HFFc6 (cell line): ENCODE results near the gene MED15. TPM values are rescaled to one million over a fixed set of nuclear protein-coding genes. Genes with fewer than 3 reads are reported as not detected.
"Not testable (repeated sequence)": the region's sequence is repeated elsewhere in the genome, so short reads cannot be mapped to it uniquely, and the experiment has no call there.

Experiments
- DNase-seq: peaks from one replicate; pipeline ENCODE4 v3.0.0-alpha.2; 2018
- H3K27ac Mint-ChIP-seq: 2 replicates; pipeline ENCODE4 v1.8.0; 2020; ENCODE audit warnings: mild to moderate bottlenecking, mixed read lengths
- H3K27me3 Mint-ChIP-seq: 2 replicates; pipeline ENCODE4 v1.8.0; 2021; ENCODE audit warnings: mild to moderate bottlenecking, moderate library complexity, mixed read lengths; ENCODE audit not compliant: insufficient read depth
- H3K36me3 Mint-ChIP-seq: 2 replicates; pipeline ENCODE4 v1.8.0; 2021; ENCODE audit warnings: low read depth, mixed read lengths
- H3K4me1 Mint-ChIP-seq: 2 replicates; pipeline ENCODE4 v1.8.0; 2020; ENCODE audit warnings: low read depth, mixed read lengths
- H3K4me3 Mint-ChIP-seq: 2 replicates; pipeline ENCODE4 v1.8.0; 2020; ENCODE audit warnings: mild to moderate bottlenecking, moderate library complexity, mixed read lengths
- H3K9me3 Mint-ChIP-seq: 2 replicates; pipeline ENCODE4 v1.8.0; 2020; ENCODE audit warnings: mild to moderate bottlenecking, mixed read lengths
- total RNA-seq, 6 experiments: library from RNA; stranded (reverse); fragmentation: NEBNext Ultra II Directional; extraction: Animal tissue kit (Norgen Biotek cat#: 25700); gene quantifications; 2 replicates in 1 of 6; 3 replicates in 5 of 6; pipeline ENCODE4 v1.2.3, GENCODE V29; 2021
- TF ChIP-seq, protein P1 (sequence below): fragments of 200-600 bp; sonication (generic); IDR thresholded peaks from 2 replicates; pipeline ENCODE4 v1.5.0; 2021; ENCODE audit warnings: antibody characterized with exemption, mild to moderate bottlenecking

MED15 gene
- total RNA-seq, 6 experiments from 2014 or later, result 128 to 148 (median 136) TPM

GRCh38 chr22:20497426-20497825 is 10.0 kb upstream of the MED15 start:
- Mint-ChIP-seq H3K4me3 (no peak overlapping the region), H3K27ac (no peak overlapping the region), H3K36me3 (peaks cover 9% of the 10 kb centered on the region; the same call in 1 of the 2 replicates), H3K27me3 (no peaks in the 10 kb centered on the region; the same call in none of the 2 replicates), H3K9me3 (no peaks in the 10 kb centered on the region), H3K4me1 (peaks cover 19% of the 10 kb centered on the region)
- TF ChIP-seq, protein P1, sequence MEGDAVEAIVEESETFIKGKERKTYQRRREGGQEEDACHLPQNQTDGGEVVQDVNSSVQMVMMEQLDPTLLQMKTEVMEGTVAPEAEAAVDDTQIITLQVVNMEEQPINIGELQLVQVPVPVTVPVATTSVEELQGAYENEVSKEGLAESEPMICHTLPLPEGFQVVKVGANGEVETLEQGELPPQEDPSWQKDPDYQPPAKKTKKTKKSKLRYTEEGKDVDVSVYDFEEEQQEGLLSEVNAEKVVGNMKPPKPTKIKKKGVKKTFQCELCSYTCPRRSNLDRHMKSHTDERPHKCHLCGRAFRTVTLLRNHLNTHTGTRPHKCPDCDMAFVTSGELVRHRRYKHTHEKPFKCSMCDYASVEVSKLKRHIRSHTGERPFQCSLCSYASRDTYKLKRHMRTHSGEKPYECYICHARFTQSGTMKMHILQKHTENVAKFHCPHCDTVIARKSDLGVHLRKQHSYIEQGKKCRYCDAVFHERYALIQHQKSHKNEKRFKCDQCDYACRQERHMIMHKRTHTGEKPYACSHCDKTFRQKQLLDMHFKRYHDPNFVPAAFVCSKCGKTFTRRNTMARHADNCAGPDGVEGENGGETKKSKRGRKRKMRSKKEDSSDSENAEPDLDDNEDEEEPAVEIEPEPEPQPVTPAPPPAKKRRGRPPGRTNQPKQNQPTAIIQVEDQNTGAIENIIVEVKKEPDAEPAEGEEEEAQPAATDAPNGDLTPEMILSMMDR, result no peak
- no peak for DNase-seq

- H3K27me3 Mint-ChIP-seq, result no peaks in the 10 kb centered on the region; the same call in none of the 2 replicates
- peaks cover 17% of the 10 kb centered on the region for H3K4me1 Mint-ChIP-seq
- H3K9me3 Mint-ChIP-seq, result no peaks in the 10 kb centered on the region
- no peak overlapping the region for H3K4me3 Mint-ChIP-seq
- no peak overlapping the region for H3K27ac Mint-ChIP-seq
- TF ChIP-seq, protein P1, result no peak
- peaks cover 4% of the 10 kb centered on the region; the same call in 1 of the 2 replicates for H3K36me3 Mint-ChIP-seq
- no peak for DNase-seq
Observed at GRCh38 chr22:20498913-20499312, 8.5 kb upstream of the MED15 start.

GRCh38 chr22:20499769-20500168 is 7.6 kb upstream of the MED15 start:
- no peaks in the 10 kb centered on the region for H3K9me3 Mint-ChIP-seq
- peaks cover 4% of the 10 kb centered on the region; the same call in 1 of the 2 replicates for H3K36me3 Mint-ChIP-seq
- no peak for DNase-seq
- H3K4me1 Mint-ChIP-seq, result peaks cover 19% of the 10 kb centered on the region
- no peak overlapping the region for H3K4me3 Mint-ChIP-seq
- TF ChIP-seq, protein P1, result no peak
- no peaks in the 10 kb centered on the region; the same call in none of the 2 replicates for H3K27me3 Mint-ChIP-seq
- no peak overlapping the region for H3K27ac Mint-ChIP-seq

DNA sequence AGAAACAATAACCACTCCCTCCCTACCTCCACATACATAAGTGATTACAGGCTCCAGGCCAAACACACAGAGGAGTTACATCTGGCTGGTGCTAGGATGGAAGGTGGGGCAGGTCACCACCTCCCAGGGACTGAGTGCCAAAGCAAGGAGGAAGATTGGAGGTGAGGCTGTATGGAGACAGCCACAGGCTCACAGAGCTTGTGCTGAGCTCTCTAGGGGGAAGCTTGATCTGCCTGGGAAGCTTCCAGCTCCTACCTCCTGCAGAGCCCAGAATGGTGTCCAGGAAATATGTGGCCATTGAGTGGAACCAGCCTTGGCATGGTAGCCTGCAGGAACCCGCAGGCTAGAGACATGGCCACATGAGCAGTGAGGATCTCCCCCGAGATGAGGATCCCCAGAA is 3.6 kb upstream of the MED15 start:
- TF ChIP-seq, protein P1, result no peak
- Mint-ChIP-seq H3K9me3 (no peaks in the 10 kb centered on the region), H3K4me3 (no peak overlapping the region), H3K4me1 (peaks cover 22% of the 10 kb centered on the region), H3K27me3 (no peaks in the 10 kb centered on the region; the same call in none of the 2 replicates), H3K27ac (peak overlapping the region; percentile 80), H3K36me3 (peaks cover 16% of the 10 kb centered on the region)
- no peak for DNase-seq

- Mint-ChIP-seq H3K4me1 (peaks cover 28% of the 10 kb centered on the region), H3K27ac (peak overlapping the region; percentile 80)
- H3K4me3 Mint-ChIP-seq, result not testable (repeated sequence)
Observed at GRCh38 chr22:20504293-20504922, 3.0 kb upstream of the MED15 start.

GRCh38 chr22:20506543-20507252 is 712 bp upstream of the MED15 start:
- no peak for DNase-seq
- no peaks in the 10 kb centered on the region; the same call in 1 of the 2 replicates for H3K27me3 Mint-ChIP-seq
- no peaks in the 10 kb centered on the region for H3K9me3 Mint-ChIP-seq
- TF ChIP-seq, protein P1, result no peak
- H3K4me3 Mint-ChIP-seq, result peak overlapping the region; percentile 95
- H3K4me1 Mint-ChIP-seq, result peaks cover 50% of the 10 kb centered on the region
- peak overlapping the region; percentile 97 for H3K27ac Mint-ChIP-seq
- peaks cover 26% of the 10 kb centered on the region for H3K36me3 Mint-ChIP-seq

More at GRCh38 chr22:20504293-20504922, 3.0 kb upstream of the MED15 start:
- not testable (repeated sequence) for H3K27me3 Mint-ChIP-seq, H3K9me3 Mint-ChIP-seq
- DNase-seq, result peak; percentile 82
- peaks cover 20% of the 10 kb centered on the region for H3K36me3 Mint-ChIP-seq

DNA sequence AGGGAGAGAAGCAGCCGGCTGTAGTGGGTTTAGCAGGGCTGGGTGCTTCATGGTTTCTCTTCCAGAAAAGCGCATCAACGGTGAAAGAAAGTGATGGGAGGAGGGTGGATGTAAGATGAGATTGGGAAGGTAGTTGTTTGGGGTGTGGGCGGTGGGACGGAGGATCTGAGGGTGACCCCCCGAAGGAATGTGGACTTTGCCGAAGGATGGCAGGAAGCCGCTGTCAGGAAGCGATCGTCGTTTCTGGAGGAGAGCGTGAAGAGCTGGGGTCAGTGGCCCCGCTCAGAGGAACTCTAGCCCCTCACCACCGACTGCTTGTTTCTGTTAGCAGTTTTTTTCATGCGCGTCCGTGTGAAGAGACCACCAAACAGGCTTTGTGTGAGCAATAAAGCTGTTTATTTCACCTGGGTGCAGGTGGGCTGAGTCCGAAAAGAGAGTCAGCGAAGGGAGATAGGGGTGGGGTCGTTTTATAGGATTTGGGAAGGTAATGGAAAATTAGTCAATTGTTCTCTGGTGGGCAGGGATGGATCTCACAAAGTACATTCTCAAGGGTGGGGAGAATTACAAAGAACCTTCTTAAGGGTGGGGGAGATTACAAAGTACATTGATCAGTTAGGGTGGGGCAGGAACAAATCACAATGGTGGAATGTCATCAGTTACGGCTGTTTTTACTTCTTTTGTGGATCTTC is 801 bp downstream of the MED15 start:
- peak overlapping the region; percentile 97 for H3K27ac Mint-ChIP-seq
- H3K9me3 Mint-ChIP-seq, DNase-seq, H3K27me3 Mint-ChIP-seq: not testable (repeated sequence)
- peaks cover 59% of the 10 kb centered on the region for H3K4me1 Mint-ChIP-seq
- peak overlapping the region; percentile 95 for H3K4me3 Mint-ChIP-seq
- H3K36me3 Mint-ChIP-seq, result peaks cover 33% of the 10 kb centered on the region
